Stimulated activated CD8-positive, alpha-beta memory T cell treated with anti-CD3 and anti-CD28 coated beads, Interleukin-15, amount 100 ng/mL, for 24 hours (primary cell): ENCODE results near the gene NOL11.
"Not testable (repeated sequence)": the region's sequence is repeated elsewhere in the genome, so short reads cannot be mapped to it uniquely, and the experiment has no call there.

ENCODE experiments used
- DNase-seq: peaks from one replicate; pipeline ENCODE4 v3.0.0-alpha.2; 2020; ENCODE audit warnings: low read depth

The NOL11 gene

DNA sequence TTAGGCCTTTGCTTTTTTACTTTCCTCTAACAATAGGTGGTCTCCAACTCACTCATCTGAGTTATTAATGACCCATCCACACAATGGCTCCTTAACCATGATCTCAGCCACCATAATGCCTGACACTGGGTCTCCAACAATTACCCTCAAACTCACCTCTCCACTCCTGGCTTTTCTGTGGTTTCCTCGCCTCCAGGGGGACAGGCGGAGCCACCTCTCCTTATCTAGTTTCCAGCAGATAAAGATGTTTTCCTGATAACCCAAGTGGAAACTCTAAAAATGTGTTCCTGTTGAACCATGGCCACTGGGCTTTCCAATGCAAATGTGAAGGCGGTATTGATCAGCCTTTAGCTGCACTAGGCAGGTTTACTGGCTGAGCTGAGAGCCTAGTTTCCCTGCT is 9.4 kb upstream of the NOL11 start:
- DNase-seq, result no peak

DNA sequence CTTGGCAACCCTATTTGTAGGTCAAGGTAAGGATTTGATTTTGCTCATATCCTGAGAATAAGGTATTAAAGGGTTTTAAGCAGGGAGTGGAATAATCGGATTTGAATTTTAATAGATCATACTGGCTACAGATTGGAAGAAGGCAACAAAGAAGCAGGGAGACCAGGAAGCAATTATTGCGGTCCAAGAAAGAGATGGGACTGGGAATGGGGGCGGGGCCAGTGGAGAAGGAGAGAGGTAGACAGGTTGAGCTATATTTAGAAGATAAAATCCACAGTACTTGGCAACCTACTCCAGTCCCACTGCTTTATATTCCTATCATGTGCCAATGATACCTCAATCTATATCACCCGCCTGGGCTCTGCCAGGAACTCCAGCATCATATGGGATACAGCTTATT is 5.8 kb upstream of the NOL11 start:
- DNase-seq, result no peak

DNA sequence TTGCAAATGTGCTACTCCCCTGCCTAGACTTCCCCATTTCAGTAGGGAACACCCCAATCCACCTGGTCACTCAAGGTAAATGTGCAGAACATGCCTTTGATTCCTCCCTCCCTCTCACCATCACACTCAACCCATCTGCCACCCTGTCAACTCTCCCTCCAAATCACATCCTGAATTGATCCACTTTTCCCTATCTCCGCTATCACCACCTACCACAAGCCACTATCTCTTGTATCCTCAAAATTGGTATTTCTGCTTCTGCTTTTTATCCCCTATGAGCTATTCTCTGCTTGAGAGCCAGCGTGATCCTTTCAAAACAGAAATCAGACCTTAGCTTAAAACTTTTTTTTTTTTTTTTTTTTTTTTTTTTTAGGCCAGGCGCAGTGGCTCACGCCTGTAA is 5.4 kb upstream of the NOL11 start:
- no peak for DNase-seq

DNA sequence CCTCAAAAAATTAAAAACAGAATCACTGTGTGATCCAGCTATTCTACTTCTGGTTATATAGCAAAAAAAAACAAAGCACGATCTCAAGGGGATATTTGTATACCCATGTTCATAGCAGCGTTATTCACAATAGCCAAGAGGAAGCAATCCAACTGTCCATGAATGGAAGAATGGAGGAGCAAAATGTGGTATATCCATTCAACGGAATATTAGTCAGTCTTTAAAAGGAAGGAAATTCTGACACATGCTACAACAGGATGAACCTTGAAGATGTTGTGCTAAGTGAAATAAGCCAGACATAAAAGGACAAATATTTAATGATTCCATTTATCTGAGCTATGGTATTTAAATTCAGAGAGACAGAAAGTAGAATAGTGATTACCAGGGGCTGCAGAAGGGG is 4.6 kb upstream of the NOL11 start:
- no peak for DNase-seq

DNA sequence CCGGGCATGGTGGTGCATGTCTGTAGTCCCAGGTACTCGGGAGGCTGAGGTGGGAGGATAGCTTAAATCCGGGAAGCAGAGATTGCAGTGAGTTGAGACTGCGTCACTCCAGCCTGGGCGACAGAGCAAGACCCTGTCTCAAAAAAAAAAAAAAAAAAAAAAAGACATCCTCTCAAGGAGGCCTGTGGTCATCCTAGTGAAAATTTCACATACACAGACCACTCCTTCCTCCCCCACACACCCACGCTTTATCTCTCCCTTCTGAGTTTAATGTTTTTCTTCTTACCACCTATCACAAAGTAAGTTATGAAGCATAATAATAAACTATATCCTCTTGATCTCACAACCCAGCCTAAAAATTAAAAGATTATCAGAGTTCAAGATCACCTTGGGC is 1.3 kb upstream of the NOL11 start:
- DNase-seq, result no peak

DNA sequence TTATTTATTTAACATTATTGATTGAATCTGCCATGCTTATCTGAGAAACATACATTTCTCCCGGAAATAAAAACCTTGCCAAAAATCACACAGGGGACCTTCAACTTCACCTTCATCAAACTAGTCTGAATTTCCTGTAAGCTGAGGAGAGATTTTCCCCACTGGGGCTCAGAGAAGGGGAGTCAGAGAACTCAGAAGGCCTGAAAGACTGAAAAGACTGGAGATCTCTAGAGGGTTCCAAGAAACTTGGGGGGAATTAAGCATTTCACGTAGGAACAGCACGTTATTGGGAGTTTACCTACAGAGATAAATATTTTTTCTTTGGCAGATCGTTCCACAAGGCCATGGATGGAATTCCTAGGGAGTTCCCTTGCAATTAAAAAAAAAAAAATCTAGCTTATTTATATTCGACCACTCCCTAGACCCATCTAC is 528 bp upstream of the NOL11 start:
- DNase-seq, result no peak

DNA sequence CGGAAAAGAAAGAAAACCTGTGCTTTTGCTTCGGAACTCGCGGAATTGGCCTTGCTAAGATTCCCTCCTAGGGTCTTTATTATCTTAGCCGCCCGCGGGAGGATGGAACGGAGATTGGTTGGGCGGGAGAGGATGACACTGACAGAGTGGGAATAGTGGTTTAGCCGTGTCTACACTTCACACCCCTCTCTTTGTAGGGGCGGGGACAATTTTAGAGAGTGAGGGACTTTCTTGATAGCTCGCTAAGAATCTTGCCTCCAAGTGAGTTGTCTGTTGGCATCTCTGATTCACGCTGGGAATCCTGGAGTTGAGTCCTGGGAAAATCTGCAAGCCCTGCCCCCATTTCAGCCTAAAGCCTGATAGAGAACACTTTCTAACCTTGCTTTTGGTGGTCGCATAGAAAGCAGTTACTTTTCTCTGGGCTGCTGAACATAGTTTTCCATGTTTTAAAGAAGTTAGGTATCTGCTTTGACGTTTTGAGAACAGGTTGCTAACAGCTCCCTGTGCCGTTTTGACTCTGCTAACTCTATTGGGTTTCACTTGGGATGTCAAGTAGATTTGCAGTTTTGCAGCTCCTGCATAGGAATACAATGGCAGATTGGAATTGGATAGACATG is 697 bp downstream of the NOL11 start:
- DNase-seq, result no peak

DNA sequence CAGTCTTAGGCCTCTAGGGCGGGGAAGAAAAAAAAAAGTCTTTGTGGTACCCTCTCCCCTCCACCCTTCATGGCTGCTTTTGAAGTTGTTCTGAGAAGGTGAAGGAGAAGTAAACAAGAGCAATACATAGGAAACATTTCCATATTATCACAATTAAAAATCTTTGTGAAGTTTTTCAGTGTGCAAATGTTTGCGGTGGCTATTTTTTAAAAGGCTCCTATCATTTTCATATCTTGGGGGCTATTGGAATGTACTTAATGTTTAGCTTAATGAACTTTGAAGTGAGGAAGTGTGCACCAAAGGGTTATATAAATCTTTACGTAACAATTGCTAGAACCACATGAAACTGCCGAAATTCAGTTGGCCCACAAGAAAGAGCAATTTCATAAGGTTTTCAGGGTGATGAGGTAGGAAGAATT is 7.6 kb downstream of the NOL11 start:
- no peak for DNase-seq

DNA sequence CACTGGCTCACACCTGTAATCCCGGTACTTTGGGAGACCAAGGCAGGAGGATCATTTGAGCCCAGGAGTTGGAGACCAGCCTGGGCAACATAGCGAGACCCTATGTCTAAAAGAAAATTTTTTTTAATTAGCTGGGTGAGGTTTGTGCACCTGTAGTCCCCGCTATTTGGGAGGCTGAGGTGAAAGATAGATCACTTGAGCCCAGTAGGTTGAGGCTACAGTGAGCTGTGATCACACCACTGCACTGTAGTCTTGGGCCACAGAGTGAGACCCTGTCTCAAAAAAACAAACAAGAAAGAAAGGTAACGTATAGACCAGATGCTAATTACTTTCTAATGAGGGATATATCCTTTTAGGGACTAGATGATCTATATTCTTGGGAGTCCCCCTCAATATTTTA is 8.1 kb downstream of the NOL11 start:
- no peak for DNase-seq

DNA sequence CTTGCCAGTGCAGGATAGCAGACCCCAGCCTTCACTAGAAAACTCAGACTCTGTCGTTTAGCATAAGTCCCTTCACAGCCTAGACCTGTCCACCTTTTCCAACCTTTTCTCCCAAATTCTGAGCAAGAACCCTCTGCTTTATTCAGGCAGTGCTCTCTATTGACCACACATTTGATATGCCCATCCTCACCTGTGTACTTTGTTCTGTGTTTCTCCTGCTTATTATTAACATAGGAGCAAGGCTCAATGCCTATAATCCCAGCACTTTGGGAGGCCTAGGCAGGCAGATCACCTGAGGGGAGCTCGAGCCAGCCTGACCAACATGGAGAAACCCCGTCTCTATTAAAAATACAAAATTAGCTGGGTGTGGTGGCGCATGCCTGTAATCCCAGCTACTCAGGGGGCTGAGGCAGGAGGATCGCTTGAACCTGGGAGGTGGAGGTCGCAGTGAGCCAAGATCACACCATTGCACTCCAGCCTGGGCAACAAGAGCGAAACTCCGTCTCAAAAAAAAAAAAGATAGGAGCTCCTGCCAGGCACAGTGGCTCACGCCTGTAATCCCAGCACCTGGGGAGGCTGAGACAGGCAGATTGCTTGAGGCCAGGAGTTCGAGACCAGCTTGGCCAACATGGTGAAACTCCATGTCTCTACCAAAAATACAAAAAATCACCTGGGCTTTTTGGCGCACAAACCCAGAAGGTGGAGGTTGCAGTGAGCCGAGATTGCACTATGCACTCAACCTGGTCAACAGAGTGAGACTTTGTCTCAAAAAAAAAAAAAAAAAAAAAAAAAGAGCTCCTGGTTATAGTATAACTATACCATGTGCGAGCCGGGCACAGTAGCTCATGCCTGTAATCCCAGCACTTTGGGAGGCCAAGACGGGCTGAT is 9.7 kb downstream of the NOL11 start:
- not testable (repeated sequence) for DNase-seq

DNA sequence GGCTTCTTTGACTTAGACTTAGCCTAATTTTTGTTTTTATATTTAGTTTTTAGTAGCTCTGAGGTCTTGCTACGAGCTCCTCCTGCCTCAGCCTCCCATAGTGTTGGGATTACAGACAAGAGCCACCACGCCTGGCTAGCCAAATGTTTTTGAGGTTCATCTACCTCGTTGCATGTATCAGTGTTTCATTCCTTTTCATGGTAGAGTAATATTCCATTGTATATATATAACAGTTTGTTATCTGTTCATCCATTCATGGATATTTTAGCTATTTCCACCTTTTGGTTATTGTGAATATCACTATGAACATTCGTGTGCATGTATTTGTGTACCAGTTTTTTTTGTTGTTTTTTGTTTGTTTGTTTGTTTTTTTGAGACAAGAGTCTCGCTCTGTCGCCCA is 12.2 kb downstream of the NOL11 start:
- DNase-seq, result no peak

DNA sequence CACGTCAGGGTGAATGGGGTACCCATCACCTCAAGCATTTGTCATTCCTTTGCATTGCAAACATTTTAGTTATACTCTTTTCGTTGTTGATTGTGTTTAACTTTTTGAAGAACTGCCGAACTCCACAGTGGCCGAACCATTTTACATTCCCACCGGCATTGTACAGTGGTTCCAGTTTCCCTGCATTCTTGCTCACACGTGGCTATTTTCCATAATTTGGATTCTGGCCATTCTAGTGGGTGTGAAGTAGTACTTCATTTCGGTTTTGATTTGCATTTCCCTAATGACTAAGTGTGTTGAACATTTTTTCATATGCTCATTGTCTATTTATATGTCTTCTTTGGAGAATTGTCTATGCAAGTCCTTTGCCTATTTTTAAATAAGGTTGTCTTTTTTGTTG is 13.0 kb downstream of the NOL11 start:
- no peak for DNase-seq

DNA sequence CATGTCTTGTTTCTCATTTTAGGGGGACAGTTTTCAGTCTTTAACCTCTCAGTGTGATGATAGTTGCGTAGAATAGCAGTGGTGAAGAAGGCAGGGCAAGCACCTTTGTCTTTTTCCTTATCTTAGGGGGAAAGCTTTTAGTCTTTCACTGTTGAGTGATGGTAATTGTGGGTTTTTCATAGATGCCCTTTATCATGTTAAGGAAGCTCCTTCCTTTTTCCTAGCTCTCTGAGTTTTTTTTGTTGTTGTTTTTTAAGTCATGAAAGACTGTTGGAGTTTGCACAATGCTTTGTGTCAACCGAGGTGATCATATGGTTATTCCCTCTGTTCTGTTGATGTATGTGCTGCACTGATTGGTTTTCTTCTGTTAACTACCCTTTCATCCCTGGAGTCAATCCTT is 15.7 kb downstream of the NOL11 start:
- no peak for DNase-seq

DNA sequence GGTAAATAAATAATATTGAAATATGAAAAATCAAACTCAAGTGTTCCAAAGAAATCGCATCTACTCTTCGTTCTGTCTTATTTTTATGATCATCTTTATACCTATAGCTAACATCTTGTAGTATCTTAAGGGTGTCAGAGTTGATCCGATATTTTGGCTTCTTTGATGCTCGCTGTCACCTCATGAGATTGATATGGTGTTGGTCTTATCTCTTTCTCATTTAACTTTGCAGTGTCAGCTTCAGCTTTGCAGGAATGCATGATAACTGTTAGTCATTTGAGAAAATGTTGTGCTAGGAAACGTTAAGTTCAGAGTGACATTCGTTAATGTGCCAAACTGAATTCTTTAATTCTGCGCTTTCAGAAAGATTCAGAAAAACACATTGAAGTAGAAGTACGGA is 19.4 kb downstream of the NOL11 start:
- no peak for DNase-seq

DNA sequence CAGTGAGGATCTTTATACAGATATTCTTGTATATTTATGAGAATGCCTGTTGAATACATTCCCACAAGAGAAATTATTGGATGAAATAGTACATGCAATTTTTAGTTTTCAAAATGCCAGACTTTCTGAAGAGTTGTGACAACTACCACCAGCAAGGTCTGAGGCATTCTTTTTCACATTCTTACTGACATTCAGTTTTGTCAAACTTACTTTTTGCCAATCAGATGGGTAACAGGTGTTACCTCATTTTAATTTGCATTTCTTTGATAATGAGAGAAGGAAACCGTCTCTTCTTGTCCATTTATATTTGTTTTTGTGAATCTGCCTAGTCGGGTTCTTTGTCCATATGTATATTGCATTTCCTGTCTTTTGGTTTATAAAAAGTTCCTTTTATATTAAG is 24.3 kb downstream of the NOL11 start:
- DNase-seq, result no peak

DNA sequence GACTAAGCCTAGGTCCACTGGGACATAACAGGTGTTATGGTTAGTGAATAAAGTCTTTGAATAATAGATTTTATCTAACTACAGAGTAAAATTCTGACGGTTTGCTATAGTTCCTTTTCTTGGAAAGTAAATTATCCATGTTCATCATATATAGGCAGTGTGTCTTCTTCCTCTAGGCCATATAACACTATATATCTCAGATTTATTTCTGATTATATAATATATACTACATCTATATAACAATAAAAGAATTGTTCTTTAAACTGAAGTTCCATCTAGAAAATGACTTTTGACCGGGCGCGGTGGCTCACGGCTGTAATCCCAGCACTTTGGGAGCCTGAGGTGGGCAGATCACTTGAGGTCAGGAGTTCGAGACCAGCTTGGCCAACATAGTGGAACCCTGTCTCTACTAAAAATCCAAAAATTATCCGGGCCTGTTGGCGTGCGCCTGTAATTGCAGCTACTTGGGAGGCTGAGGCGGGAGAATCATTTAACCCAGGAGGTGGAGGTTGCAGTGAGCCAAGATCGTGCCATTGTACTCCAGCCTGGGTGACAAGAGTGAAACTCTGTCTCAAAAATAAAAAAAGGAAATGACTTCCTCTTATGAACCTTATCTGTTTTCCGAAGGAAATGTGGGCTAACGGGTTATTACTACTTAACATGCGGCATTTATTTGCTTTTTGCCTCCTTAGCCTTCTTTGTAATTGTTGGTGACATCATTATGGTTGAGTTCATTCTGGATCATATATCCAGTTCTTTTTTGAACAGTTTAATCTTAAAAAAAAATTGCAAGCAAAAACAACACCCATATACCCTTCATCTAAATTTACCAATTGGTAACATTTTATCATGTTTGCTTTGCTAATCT is 29.2 kb downstream of the NOL11 start:
- DNase-seq, result no peak

DNA sequence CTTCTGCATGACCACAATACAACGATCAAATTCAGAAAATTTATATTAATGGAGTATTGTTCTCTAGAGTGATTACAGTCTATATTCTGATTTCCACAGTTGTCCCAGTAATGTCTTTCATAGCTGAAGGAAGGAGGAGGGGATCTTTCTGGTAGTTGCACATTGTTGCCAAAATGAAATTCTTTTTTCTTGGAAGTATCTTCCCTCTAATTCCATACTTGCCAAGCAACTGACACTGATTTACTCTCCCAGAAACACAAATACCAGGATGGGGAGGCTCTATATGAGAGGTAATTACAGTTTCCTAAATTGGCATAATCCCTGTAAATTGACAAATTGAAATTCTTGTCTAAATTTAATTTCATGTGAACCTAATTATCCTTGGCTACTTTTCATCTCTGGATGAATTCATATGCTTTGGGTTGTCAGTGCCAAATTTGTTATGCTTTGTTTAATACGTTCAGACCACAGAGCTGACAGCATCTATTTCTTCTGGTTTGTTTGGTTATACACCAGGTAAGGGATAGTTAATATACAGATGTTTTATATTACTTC is 30.0 kb downstream of the NOL11 start:
- DNase-seq, result no peak

DNA sequence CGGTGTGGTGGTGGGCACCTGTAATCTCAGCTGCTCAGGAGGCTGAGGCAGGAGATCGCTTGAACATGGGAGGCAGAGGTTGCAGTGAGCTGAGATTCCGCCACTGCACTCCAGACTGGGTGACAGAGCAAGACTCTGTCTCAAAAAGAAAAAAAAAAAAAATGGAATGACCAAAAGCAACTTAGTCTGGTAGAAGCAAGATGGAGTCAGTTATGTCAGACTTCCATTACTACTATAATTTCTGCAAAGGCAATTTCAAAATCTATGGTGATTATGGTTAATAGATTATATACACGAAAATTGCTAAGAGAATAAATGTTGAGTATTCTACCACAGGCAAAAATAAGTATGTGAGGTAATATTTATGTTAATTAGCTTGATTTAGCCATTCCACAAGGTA is 32.3 kb downstream of the NOL11 start:
- DNase-seq, result no peak

DNA sequence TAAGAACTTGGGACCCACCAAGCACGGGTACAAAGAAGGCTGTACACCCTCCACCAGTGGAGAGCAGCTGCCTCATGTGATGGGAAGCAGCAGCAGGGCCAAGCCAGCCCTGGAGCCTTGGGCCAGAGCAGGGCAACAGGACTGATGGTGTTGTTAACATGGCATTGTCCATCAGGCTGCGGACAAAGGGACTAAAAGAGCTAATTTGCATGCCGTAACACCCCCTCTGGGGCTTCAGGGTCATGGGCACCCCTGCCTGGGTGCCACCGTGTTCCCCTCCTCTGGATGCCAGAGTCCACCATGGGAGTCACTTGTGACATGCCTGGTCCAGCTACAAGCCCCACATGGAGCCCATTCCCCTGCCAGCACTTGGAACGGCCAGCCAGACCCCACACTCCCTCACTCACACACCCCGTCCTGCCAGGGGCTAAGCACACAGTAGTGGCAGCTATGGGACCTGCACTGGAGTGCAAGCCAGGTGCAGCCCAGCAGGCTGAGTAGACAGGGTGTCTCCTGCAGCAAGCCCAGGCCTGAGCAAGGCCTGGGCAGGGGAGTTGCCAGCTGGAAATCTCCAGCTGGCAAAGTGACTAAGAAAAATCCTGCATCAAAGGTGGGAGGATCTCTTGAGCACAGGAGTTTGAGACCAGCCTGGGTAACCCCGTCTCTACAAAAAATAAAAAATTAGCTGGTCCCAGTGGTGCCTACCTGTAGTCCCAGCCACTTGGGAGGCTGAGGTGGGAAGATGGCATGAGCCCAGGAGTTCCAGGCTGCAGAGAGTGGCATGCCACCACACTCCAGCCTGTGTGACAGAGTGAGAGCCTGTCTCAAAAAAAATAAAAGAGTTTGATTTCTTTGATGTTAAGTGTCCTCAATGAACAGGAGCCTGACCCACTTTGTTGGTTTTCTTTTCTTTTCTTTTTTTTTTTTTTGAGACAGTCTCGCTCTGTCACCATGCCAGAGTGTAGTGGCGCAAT is 33.7 kb downstream of the NOL11 start:
- no peak for DNase-seq

DNA sequence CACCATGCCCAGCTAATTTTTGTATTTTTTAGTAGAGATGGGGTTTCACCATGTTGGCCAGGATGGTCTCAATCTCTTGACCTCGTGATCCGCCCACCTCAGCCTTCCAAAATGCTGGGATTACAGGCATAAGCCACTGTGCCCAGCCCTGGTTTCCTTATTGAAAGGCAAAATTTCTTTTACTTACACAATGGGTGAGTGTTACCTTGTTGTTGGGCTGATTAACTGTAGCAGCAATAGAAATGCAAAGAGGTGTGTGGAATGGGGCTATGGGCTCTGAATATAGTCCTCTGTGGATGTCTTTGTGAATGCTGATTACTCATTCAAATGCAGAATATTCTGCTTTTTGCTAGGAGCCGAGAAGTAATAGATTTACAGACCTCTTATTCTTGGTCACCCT is 34.4 kb downstream of the NOL11 start:
- not testable (repeated sequence) for DNase-seq

DNA sequence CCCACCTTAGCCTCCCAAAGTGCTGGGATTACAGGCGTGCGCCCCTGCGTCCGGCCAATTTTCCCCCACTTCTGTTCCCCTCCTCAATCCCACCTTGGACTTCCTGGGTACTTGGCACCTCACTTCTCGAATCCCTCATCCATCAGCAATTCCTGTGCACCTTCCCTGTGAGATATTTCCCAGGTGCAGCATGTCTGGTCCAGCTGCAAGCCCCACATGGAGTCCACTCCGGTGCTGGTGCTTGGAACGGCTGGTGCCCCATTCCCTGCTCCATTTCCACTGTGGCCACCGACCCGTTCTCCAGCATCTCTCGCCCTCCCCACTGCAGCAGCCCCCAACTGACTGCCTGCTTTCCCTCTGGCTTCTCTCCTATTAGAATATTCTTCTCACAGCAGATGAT is 35.3 kb downstream of the NOL11 start:
- DNase-seq, result no peak
